Subcutaneous adipose tissue (tissue), 4 donors: ENCODE measurements around the gene RALY. TPM values are rescaled to one million over a fixed set of nuclear protein-coding genes. Genes with fewer than 3 reads are reported as not detected.

Experiments used
- total RNA-seq, 4 donors: library from RNA; depleted of rRNA; stranded (reverse); fragments of >200 nt; gene quantifications; one replicate each; pipeline ENCODE4 v1.1.0, GENCODE V29; 2016
- TF ChIP-seq, protein P1 (sequence below): fragments of 450-650 bp; IDR thresholded peaks from one replicate; pipeline ENCODE4 v1.5.1; 2016; ENCODE audit warnings: low read depth, mild to moderate bottlenecking, control low read depth, antibody characterized with exemption, moderate library complexity

The RALY gene
- total RNA-seq, 4 donors from 2014 or later = 44.0 to 97.8 (median 91.5) TPM

DNA sequence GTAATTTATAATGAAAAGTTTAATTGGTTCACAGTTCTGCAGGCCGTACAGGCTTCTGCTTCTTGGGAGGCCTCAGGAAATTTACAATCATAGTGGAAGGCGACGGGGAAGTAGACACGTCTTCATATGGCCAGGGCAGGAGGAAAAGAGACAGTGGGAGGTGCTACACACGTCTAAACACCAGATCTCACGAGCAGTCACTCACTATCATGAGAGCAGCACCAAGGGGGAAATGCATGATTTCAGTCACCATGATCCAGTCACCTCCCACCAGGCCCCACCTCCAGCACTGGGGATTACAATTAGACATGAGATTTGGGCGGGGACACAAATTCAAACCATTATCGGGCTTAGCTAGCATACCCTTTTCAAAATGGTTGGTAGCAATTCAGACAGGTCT lies 77.1 kb downstream of the RALY start:
- TF ChIP-seq, protein P1, sequence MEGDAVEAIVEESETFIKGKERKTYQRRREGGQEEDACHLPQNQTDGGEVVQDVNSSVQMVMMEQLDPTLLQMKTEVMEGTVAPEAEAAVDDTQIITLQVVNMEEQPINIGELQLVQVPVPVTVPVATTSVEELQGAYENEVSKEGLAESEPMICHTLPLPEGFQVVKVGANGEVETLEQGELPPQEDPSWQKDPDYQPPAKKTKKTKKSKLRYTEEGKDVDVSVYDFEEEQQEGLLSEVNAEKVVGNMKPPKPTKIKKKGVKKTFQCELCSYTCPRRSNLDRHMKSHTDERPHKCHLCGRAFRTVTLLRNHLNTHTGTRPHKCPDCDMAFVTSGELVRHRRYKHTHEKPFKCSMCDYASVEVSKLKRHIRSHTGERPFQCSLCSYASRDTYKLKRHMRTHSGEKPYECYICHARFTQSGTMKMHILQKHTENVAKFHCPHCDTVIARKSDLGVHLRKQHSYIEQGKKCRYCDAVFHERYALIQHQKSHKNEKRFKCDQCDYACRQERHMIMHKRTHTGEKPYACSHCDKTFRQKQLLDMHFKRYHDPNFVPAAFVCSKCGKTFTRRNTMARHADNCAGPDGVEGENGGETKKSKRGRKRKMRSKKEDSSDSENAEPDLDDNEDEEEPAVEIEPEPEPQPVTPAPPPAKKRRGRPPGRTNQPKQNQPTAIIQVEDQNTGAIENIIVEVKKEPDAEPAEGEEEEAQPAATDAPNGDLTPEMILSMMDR = no peak

DNA sequence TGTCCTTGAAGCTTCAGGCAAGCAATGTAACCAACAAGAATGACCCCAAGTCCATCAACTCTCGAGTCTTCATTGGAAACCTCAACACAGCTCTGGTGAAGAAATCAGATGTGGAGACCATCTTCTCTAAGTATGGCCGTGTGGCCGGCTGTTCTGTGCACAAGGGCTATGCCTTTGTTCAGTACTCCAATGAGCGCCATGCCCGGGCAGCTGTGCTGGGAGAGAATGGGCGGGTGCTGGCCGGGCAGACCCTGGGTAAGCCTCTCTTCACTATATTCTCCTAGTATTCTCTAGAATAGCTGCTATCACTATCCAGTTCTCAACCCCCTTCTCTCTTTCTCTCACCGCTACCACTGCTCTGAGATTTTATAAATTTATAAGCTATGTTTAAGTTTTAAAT lies 78.4 kb downstream of the RALY start:
- TF ChIP-seq, protein P1 = no peak

DNA sequence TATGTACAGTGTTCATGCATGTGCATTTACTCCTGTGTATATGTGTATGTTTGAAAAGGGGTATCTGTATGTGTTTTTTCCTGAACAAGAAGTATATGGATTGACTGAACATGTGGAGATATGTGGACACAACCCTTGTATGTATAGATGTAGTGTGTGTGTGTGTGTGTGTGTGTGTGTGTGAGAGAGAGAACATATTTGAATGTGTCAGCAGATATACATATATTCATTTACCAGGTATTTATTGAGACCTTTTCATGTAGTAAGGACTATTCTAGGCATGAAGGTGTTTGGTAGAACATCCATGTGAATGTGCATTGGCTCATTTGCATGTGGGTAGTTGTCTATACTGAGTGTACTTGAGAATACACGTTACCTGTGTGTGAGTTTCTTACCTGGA lies 79.1 kb downstream of the RALY start:
- TF ChIP-seq, protein P1 = no peak

DNA sequence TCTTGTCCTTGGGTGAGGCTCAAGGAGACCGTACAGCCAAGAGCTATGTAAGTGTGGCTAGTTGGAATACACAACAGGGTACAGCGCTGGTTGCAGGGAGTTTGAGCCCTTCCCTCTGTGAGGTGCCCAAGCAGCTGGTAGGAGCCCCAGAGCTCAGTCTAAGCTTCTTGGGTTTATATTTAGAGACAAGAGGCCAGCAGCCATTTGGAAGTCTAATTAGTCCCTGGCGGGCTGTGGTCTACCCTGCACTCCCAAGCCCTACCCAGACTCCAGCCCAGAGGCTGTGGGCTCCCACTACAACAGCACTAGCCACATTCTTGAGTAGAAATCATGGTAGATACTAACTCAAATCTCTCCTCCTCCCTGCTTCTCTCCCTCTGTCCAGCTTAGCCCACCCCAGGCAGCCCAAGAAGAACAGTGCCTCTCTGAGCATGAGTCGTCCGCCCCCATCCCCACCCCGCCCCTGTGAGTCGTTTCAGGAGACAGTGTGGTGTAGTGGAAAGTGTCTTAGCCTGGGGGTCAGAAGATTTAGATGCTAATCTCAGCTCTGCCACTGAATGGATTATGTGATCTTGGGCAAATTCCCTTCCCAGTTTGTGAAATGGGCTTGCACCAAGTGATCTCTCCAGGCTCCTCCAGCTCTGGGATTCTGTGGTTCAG lies 80.5 kb downstream of the RALY start:
- TF ChIP-seq, protein P1 = no peak

DNA sequence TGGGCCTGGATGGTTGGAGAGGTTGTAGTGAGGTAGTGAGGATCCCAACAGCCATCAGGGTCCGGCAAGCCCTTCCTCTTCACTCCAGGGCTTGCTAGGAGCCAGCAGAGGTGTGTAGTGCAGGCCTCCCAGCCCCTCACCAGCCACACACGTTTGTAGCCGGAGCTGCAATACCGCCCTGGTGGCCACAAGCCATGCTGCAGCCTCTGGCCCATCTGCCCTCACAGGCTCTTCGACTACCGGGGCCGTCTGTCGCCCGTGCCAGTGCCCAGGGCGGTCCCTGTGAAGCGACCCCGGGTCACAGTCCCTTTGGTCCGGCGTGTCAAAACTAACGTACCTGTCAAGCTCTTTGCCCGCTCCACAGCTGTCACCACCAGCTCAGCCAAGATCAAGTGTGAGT lies 81.9 kb downstream of the RALY start:
- TF ChIP-seq, protein P1 = no peak

DNA sequence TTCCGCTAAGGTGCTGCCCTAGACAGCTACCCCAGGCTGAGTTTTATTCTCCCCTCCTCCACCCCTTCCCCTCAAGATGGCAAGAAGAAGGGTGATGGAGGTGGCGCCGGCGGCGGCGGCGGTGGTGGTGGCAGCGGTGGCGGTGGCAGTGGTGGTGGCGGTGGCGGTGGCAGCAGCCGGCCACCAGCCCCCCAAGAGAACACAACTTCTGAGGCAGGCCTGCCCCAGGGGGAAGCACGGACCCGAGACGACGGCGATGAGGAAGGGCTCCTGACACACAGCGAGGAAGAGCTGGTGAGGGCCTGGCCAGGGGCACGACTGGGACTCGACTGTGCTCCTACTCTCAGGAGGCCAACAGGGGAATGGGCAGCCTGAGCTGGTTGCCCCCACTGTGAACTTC lies 83.2 kb downstream of the RALY start:
- TF ChIP-seq, protein P1 = no peak

DNA sequence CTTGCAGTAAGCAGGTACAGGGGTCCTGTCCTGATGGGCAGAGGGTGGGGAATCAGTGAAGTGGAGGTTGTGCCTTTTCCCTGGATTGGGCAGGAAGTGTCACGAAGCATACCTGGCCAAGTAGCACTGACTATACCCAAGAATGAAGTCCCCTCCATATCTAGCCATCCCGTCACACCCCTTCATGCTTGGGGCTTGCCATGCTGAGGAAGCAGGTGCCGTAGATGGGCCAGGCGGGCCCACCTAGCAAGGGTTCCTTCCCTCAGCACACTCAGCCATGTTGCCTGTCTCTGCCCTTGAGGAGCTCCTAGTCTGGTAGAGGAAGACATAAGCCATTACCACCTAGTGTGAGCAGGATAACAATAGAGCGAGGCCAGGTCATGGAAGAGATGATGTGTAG lies 84.8 kb downstream of the RALY start:
- TF ChIP-seq, protein P1 = no peak
